Measurements from ENCODE around the gene DDX39B.
"Not testable (repeated sequence)": the region's sequence is repeated elsewhere in the genome, so short reads cannot be mapped to it uniquely, and the experiment has no call there.

DDX39B gene

DNA sequence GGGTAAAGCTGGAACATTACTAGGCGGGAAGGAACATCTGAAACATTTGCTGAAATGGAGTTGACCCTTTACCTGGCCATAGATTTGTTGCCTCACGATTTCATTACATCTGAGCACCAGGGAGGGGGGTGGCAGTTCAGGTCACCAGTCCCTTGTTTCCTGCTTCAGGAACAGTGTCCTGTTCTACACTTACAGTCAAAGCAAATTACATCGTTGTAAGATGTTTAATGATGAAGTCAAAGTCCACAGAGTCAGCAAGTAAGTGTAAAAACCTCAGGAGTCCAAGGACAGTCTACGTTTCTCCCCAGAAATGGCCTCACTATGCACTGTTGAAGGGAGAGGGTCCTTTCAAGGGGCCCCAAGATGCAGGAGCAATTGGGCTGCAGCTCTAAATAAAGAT lies 52.7 kb downstream of the DDX39B start:
- H3K36me3 Mint-ChIP-seq (ENCODE audit: low read depth) = no peaks in the 10 kb centered on the region
- no peak overlapping the region for H3K27ac Mint-ChIP-seq
- no peak overlapping the region for H3K4me3 Mint-ChIP-seq
- peaks cover 53% of the 10 kb centered on the region for H3K27me3 Mint-ChIP-seq (ENCODE audit: low read depth)
- H3K9me3 Mint-ChIP-seq = no peaks in the 10 kb centered on the region
- TF ChIP-seq, protein P1, sequence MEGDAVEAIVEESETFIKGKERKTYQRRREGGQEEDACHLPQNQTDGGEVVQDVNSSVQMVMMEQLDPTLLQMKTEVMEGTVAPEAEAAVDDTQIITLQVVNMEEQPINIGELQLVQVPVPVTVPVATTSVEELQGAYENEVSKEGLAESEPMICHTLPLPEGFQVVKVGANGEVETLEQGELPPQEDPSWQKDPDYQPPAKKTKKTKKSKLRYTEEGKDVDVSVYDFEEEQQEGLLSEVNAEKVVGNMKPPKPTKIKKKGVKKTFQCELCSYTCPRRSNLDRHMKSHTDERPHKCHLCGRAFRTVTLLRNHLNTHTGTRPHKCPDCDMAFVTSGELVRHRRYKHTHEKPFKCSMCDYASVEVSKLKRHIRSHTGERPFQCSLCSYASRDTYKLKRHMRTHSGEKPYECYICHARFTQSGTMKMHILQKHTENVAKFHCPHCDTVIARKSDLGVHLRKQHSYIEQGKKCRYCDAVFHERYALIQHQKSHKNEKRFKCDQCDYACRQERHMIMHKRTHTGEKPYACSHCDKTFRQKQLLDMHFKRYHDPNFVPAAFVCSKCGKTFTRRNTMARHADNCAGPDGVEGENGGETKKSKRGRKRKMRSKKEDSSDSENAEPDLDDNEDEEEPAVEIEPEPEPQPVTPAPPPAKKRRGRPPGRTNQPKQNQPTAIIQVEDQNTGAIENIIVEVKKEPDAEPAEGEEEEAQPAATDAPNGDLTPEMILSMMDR (IDR thresholded peaks at IDR 0.05; ENCODE audit: unreplicated experiment in 3 of 3) = no peak
- peaks cover 5% of the 10 kb centered on the region for H3K4me1 Mint-ChIP-seq

DNA sequence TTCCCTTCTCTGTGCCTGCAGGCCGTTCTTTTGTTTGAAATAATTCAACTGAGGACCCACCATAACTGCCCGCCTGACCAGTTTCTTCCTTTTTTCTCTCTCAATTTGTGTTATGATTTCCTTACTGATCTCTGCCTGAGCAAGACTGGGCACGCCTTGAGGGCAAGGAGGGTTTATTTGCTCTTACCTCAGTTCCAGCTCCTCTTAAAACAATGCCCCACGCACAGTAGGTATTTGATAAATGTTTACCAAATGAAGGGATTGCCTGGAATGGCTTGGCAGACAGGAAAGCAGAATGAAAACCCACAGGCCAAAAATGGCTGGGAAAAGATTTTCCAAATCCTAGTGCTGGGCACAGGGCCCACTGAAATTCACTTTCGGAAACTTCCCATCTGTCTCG lies 54.1 kb downstream of the DDX39B start:
- H3K4me1 Mint-ChIP-seq; H3K9me3 Mint-ChIP-seq; H3K36me3 Mint-ChIP-seq (ENCODE audit: low read depth); H3K4me3 Mint-ChIP-seq; H3K27ac Mint-ChIP-seq: not testable (repeated sequence)
- H3K27me3 Mint-ChIP-seq (ENCODE audit: low read depth) = peaks cover 42% of the 10 kb centered on the region

DNA sequence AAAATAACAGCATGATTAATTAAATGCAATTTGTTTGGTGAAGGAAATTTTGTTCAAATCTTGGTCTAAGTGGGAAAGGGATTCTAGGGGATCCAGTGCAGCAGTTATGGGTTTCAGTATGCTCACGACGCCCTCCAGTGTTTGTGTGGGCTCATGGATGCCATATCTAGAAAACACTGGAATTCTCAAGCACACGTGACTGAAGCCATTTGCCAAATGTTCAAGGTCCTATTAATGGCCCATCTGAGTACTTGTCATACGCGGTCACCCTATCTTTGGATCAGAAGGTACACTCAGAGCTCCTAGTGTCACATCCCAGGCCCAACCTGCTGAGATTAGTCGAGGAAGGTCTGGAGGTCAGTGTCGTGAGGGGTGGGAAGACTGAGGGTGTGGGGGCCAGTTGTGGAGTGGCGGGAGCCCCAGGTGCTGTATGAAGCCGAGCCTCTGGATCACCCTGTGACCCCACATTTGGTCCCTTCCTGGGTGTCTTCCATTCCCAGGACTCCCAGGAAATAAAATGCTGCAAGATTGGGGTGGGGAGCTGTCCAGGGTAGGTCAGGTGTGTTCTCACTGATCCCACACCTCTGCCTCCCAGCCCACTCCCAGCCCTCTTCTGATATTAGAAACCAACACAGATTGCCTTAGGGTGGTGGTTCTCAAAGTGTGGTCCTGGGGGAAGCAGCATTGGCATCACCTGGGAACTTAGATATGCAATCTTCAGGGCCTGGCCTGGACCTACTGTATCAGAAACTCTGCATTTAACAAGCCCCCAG lies 55.6 kb downstream of the DDX39B start:
- H3K27ac Mint-ChIP-seq; H3K4me1 Mint-ChIP-seq; H3K9me3 Mint-ChIP-seq; H3K36me3 Mint-ChIP-seq (ENCODE audit: low read depth); H3K4me3 Mint-ChIP-seq: not testable (repeated sequence)
- H3K27me3 Mint-ChIP-seq (ENCODE audit: low read depth) = peaks cover 32% of the 10 kb centered on the region

DNA sequence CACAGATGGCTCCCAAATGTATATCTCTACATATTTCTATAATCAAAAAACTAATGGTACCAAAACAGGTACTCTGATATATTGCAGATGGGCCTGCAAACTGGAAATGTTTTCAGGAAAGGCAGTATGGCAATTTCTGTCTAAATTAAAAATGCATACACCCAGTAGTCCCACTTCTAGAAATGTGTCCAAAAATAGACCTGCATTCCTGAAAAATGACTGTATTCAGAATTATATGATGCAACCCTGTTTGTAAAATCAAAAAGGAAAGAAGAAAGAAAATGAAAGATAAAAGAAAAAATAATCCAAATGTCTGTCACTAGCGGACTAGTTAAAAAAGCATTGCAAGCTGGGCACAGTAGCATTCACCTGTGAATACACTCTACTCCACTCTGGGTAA lies 56.7 kb downstream of the DDX39B start:
- no peaks in the 10 kb centered on the region for H3K4me1 Mint-ChIP-seq

DNA sequence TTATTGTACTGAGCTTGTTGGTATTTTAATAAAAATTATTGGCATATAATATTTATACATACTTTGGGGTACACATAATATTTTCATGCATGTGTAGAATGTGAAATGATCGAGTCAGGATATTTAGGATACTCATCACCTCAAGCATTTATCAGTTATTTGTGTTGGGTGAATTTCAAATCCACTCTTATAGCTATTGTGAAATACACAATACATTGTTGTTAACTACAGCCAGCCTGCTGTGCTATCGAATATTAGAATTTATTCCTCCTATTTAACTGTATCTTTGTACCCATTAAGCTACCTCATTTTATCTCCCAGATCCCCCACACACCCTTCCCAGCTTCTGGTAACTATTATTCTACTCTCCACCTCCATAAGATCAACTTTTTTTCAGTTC lies 58.4 kb downstream of the DDX39B start:
- Mint-ChIP-seq H3K27me3 (ENCODE audit: low read depth) (peaks cover 22% of the 10 kb centered on the region), H3K9me3 (no peaks in the 10 kb centered on the region)
- TF ChIP-seq, protein P1 (IDR thresholded peaks at IDR 0.05; ENCODE audit: unreplicated experiment in 3 of 3) = no peak

More for the DNA sequence above, 56.7 kb downstream of the DDX39B start:
- Mint-ChIP-seq H3K4me3 (no peak overlapping the region), H3K27ac (no peak overlapping the region), H3K27me3 (ENCODE audit: low read depth) (peaks cover 26% of the 10 kb centered on the region), H3K36me3 (ENCODE audit: low read depth) (no peaks in the 10 kb centered on the region), H3K9me3 (no peaks in the 10 kb centered on the region)
- TF ChIP-seq, protein P1 (IDR thresholded peaks at IDR 0.05; ENCODE audit: unreplicated experiment in 3 of 3) = no peak

DNA sequence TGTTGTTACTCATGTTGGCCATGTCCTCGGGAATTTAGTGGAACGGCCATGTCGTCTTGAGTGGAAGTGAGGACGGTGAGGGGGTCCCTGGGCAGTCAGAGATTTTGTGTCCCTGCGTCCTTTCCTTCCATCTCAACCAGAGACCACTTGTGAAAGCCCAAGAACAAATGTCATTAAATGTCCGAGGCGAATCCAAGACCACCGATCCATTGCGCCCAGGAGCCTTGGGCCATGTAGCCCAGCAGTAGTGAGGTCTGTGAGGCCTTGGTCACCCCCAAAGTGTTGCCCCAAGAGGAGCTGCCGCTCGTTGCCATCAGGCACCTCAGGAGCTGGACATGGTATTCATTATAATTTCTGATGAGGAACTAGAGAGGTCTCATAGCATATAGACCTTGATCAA lies 61.2 kb downstream of the DDX39B start:
- Mint-ChIP-seq H3K4me1 (no peaks in the 10 kb centered on the region), H3K27me3 (ENCODE audit: low read depth) (peaks cover 30% of the 10 kb centered on the region)
- TF ChIP-seq, protein P1 (IDR thresholded peaks at IDR 0.05; ENCODE audit: unreplicated experiment in 3 of 3) = no peak

More for the DNA sequence above, 58.4 kb downstream of the DDX39B start:
- no peak overlapping the region for H3K27ac Mint-ChIP-seq
- no peaks in the 10 kb centered on the region for H3K36me3 Mint-ChIP-seq (ENCODE audit: low read depth)
- H3K4me3 Mint-ChIP-seq = no peak overlapping the region
- no peaks in the 10 kb centered on the region for H3K4me1 Mint-ChIP-seq

More for the DNA sequence above, 61.2 kb downstream of the DDX39B start:
- Mint-ChIP-seq H3K4me3 (no peak overlapping the region), H3K36me3 (ENCODE audit: low read depth) (no peaks in the 10 kb centered on the region), H3K9me3 (no peaks in the 10 kb centered on the region), H3K27ac (no peak overlapping the region)
